T-helper 2 cell treated with Interferon-gamma antibody and Interleukin-4, amounts not matched to agents 5 μg/mL and 100 μg/mL, for 36 hours (primary cell): ENCODE results near the gene MSI2.

ENCODE experiments used
- DNase-seq: peaks from one replicate; pipeline ENCODE4 v3.0.0; 2021; ENCODE audit warnings: low spot score
- H3K27ac Mint-ChIP-seq: one replicate; pipeline ENCODE4 v1.8.0; 2021; ENCODE audit warnings: mild to moderate bottlenecking, mixed read lengths
- H3K27me3 Mint-ChIP-seq: one replicate; pipeline ENCODE4 v1.8.0; 2021; ENCODE audit warnings: low read depth, mixed read lengths
- H3K36me3 Mint-ChIP-seq: one replicate; pipeline ENCODE4 v1.8.0; 2021; ENCODE audit warnings: low read depth, mixed read lengths
- H3K4me1 Mint-ChIP-seq: one replicate; pipeline ENCODE4 v1.8.0; 2021; ENCODE audit warnings: low read depth, mixed read lengths
- H3K4me3 Mint-ChIP-seq: one replicate; pipeline ENCODE4 v1.8.0; 2022; ENCODE audit warnings: mild to moderate bottlenecking, moderate library complexity, mixed read lengths
- H3K9me3 Mint-ChIP-seq: one replicate; pipeline ENCODE4 v1.8.0; 2021; ENCODE audit warnings: mixed read lengths

MSI2 gene

GRCh38 chr17:57329380-57330214 is 73.3 kb downstream of the MSI2 start:
- Mint-ChIP-seq H3K27ac (no peak overlapping the region), H3K4me1 (peaks cover 16% of the 10 kb centered on the region), H3K4me3 (no peak overlapping the region), H3K9me3 (no peaks in the 10 kb centered on the region), H3K27me3 (no peaks in the 10 kb centered on the region), H3K36me3 (peaks cover 17% of the 10 kb centered on the region)
- DNase-seq: no peak

- Mint-ChIP-seq H3K27ac (no peak overlapping the region), H3K9me3 (no peaks in the 10 kb centered on the region), H3K27me3 (no peaks in the 10 kb centered on the region), H3K4me3 (no peak overlapping the region), H3K4me1 (peaks cover 16% of the 10 kb centered on the region), H3K36me3 (peaks cover 14% of the 10 kb centered on the region)
- DNase-seq: no peak
Observed at GRCh38 chr17:57330587-57330986, 74.3 kb downstream of the MSI2 start.

DNA sequence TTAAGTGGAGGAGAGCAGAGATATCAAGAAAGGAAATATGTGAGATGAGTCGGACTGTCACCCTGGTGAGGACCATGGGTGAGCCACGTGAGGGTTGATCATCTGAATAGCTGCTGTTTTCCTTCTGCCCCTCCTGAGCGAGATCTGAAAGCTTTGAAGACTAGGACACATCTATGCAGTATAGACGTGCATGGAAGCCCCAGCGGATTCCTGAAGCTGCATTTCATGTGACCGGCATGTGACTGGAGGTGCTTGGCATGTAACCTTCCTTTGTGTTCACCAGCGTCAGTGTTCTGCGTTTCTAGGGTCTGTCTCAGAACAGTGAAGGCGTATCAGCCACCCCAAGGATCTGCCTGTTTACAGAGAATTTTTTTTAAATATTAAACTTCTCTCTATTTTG is 75.1 kb downstream of the MSI2 start:
- no peak for DNase-seq
- Mint-ChIP-seq H3K9me3 (no peaks in the 10 kb centered on the region), H3K27ac (no peak overlapping the region), H3K4me1 (peaks cover 18% of the 10 kb centered on the region), H3K36me3 (peaks cover 14% of the 10 kb centered on the region), H3K4me3 (no peak overlapping the region), H3K27me3 (no peaks in the 10 kb centered on the region)

DNA sequence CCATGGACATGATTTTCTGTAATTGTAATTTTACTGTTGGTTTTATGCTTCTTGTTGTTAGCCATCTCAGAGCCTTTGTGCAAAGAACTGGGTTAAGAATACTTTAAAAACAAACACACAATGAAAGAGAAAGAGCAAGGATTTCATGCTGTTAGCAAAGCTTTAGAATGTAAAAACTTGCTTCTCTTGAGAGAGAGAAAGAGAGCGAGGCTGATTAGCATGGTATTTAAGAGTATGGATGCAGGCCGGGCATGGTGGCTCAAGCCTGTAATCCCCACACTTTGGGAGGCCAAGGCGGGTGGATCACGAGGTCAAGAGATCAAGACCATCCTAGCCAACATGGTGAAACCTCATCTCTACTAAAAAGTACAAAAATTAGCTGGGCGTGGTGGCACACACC is 76.2 kb downstream of the MSI2 start:
- Mint-ChIP-seq H3K27ac (no peak overlapping the region), H3K27me3 (no peaks in the 10 kb centered on the region), H3K9me3 (no peaks in the 10 kb centered on the region), H3K4me1 (peaks cover 15% of the 10 kb centered on the region), H3K36me3 (peaks cover 13% of the 10 kb centered on the region), H3K4me3 (no peak overlapping the region)
- DNase-seq: no peak

DNA sequence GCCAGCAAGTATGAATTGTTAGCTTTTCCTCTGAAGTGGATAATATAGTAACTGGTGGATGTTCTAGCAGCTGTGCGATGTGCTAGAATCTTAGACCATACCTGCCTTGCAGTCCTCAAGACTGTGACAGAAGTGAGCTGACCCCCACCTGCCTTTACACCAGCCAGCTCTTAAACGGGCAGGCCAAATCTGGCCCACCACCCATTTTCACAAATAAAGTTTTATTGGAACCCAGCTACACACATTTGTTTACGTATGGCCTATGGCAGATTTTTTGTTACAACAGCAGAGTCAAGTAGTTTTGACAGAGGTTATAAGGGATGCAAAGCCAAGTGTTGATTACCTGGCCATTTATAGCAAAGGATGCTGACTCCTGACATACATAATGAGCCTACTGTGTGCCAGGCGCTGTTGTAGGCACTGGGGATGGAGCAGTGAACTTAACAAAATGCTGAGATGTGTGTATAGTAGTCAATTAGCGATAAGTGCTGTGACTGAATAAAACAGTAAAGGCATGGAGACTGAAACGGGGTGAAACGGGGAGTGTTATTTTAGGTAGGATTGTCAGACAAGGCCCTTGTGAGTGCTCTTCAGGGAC is 79.0 kb downstream of the MSI2 start:
- Mint-ChIP-seq H3K27me3 (no peaks in the 10 kb centered on the region), H3K36me3 (peaks cover 10% of the 10 kb centered on the region), H3K4me3 (no peak overlapping the region), H3K9me3 (no peaks in the 10 kb centered on the region), H3K27ac (no peak overlapping the region), H3K4me1 (peaks cover 22% of the 10 kb centered on the region)
- no peak for DNase-seq

DNA sequence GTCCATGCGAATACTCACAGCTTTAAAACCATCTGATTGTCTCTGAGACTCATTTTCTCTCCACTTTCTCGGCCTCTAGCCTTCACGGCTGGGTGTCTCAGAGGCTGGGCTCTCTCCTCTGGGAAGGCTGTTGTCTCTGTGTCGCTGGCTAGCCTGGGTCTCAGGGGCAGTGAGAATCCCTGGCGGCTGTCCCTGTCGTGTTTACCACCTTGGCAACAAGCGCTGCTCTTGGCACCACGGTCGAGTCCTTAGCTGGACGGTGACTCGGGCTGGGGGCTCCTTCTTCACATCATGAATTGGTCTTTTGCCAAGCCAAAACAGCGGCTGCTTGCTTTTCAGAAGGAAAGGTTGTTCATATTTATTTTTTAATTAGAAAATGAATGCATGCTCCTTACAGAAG is 81.1 kb downstream of the MSI2 start:
- Mint-ChIP-seq H3K4me1 (peaks cover 25% of the 10 kb centered on the region), H3K36me3 (peaks cover 14% of the 10 kb centered on the region), H3K27me3 (no peaks in the 10 kb centered on the region), H3K27ac (no peak overlapping the region), H3K9me3 (no peaks in the 10 kb centered on the region), H3K4me3 (no peak overlapping the region)
- DNase-seq: no peak

GRCh38 chr17:57338257-57338914 is 82.1 kb downstream of the MSI2 start:
- Mint-ChIP-seq H3K4me3 (peak overlapping the region; percentile 30), H3K4me1 (peaks cover 27% of the 10 kb centered on the region), H3K9me3 (no peaks in the 10 kb centered on the region), H3K27me3 (no peaks in the 10 kb centered on the region), H3K27ac (no peak overlapping the region), H3K36me3 (peaks cover 13% of the 10 kb centered on the region)
- DNase-seq: no peak

GRCh38 chr17:57340160-57340981 is 84.0 kb downstream of the MSI2 start:
- Mint-ChIP-seq H3K4me3 (no peak overlapping the region), H3K9me3 (no peaks in the 10 kb centered on the region), H3K27me3 (no peaks in the 10 kb centered on the region), H3K36me3 (peaks cover 16% of the 10 kb centered on the region), H3K27ac (no peak overlapping the region), H3K4me1 (peaks cover 27% of the 10 kb centered on the region)
- no peak for DNase-seq

- H3K36me3 Mint-ChIP-seq: peaks cover 16% of the 10 kb centered on the region
- H3K4me1 Mint-ChIP-seq: peaks cover 25% of the 10 kb centered on the region
Observed at GRCh38 chr17:57341611-57342540, 85.6 kb downstream of the MSI2 start.

DNA sequence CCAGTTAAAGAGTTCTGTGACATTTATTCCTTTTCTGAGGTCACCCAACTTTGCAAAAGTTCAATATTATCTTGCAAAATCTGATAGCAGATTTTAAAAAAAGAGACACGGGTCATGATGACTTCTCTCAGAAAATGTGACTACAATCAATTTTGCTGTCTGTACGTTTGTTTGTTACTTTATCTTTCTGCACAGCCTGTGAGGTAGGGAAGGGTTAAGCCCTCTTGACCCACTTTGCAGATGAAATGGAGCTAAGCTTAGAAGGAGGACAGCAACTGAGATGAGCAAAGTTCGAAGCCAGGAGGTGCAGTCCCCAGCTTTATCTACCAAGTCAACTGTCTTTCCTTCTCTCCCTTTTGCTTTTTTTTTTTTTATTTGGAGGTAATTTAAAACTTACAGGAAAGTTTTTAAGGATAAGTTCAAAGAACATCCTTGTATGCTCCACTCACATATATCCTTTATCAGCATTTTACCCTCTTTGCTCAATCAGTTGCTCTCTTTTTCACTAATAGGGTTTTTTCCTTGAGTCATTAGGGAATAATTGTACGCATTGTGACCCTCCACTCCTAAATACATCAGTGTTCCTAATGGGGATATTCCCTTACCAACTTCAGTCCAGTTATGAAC is 86.8 kb downstream of the MSI2 start:
- Mint-ChIP-seq H3K36me3 (peaks cover 22% of the 10 kb centered on the region), H3K4me3 (no peak overlapping the region), H3K4me1 (peaks cover 18% of the 10 kb centered on the region), H3K27ac (no peak overlapping the region), H3K9me3 (no peaks in the 10 kb centered on the region), H3K27me3 (no peaks in the 10 kb centered on the region)
- DNase-seq: no peak

More at GRCh38 chr17:57341611-57342540, 85.6 kb downstream of the MSI2 start:
- H3K27ac Mint-ChIP-seq: no peak overlapping the region
- no peak for DNase-seq
- H3K9me3 Mint-ChIP-seq: no peaks in the 10 kb centered on the region
- H3K4me3 Mint-ChIP-seq: no peak overlapping the region
- no peaks in the 10 kb centered on the region for H3K27me3 Mint-ChIP-seq

DNA sequence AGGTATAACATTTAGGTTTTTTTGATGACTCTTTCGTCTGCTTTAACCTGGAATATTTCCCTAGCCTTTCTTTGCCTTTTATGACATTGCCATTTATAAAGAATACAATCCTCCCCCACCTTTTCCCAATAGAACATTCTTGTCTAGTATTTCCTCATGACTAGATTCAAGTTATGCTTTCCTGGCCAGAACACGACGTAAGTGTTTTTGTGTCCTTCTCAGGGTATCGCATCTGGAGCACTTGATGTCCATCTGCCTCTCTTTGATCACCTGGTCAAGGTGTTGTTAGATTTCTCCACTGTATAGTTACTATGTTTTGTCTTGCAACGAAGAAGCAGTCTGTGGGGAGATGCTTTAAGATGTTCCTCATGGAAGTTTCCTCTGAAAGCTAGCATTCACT is 87.4 kb downstream of the MSI2 start:
- Mint-ChIP-seq H3K27me3 (no peaks in the 10 kb centered on the region), H3K27ac (no peak overlapping the region), H3K9me3 (no peaks in the 10 kb centered on the region), H3K4me3 (no peak overlapping the region), H3K4me1 (peaks cover 11% of the 10 kb centered on the region), H3K36me3 (peaks cover 27% of the 10 kb centered on the region)
- no peak for DNase-seq

- no peak overlapping the region for H3K4me3 Mint-ChIP-seq
- peaks cover 9% of the 10 kb centered on the region for H3K4me1 Mint-ChIP-seq
- no peaks in the 10 kb centered on the region for H3K9me3 Mint-ChIP-seq
- H3K27ac Mint-ChIP-seq: no peak overlapping the region
- no peaks in the 10 kb centered on the region for H3K27me3 Mint-ChIP-seq
- no peak for DNase-seq
- H3K36me3 Mint-ChIP-seq: peaks cover 32% of the 10 kb centered on the region
Observed at GRCh38 chr17:57344261-57344660, 87.9 kb downstream of the MSI2 start.
